NCI-H524 (cell line): ENCODE results near the gene UBALD1.
A peak's percentile ranks its signal among the peaks of the same experiment; 100 is the strongest.

Source experiments
- DNase-seq, 2 experiments: peaks; one replicate each; lab custom pipeline; 2025; lab: John Stamatoyannopoulos, UW

UBALD1 gene

GRCh38 chr16:4616047-4616811 lies 1.5 kb upstream of the UBALD1 start:
- peak; percentile 99 to 100 for DNase-seq

DNA sequence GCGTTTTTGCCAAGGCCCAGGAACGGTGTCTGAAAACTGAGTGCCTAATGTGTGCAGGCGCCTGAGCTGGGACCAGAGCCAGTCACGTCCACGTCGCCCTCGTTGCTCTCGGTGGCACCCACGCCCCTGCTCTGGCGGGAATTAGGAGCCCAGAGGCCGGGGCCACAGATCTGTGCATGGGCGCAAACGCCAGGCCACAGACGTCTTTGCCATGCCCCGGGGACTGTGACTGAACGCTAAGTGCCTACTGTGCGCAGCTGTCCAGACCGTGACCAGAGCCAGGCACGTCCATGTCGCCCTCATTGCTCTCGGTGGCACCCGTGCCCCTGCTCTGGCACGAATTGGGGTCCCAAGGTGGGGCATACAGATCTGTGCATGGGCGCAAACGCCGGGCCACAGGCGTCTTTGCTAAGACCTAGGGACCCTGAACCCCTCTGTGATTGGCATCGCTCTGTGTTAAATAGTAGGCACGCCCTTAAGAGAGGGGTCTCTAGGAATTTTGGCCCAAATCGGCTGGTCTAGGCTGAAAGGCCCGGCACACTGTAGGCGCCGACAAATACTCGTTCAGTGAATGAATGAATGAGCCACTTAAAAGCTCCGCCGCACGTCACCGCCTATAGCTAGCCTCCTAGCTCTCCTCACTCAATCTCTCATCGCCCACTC lies 827 bp upstream of the UBALD1 start:
- DNase-seq: no peak

- peak in 1 of 2 experiments; percentile 48 for DNase-seq
Observed at GRCh38 chr16:4613636-4614570, 785 bp downstream of the UBALD1 start.

DNA sequence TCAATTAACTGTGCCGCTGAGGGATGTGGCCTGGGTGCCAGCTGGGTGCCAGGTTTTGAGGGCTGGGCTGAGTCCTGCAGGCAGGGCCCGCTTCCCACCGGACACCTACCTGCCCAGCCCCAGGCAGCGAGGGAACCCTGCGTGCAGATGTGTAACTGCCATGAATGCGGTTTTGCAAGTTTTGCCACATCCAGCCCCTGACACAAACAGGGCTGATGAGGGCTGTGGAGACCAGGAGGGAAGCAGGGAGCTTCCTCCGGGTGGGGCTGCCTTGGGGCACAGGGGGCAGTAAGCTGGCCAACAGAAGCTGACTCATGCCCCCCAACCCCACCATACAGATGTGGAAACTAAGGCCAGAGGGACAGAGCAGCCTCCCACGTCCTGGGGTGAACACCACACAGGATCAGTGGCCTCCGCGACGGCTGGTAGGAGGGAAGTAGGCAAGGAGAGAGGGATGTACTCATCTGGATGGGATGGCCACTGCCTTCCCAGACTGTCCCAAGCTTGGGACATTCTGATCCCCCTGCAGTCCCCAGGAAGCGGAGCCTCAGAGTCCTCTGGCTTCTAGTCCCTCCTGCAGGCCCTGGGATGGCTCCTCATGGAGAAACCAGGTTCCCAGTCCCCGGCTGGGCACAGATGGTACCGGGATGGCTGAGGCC lies 1.6 kb downstream of the UBALD1 start:
- DNase-seq: no peak

DNA sequence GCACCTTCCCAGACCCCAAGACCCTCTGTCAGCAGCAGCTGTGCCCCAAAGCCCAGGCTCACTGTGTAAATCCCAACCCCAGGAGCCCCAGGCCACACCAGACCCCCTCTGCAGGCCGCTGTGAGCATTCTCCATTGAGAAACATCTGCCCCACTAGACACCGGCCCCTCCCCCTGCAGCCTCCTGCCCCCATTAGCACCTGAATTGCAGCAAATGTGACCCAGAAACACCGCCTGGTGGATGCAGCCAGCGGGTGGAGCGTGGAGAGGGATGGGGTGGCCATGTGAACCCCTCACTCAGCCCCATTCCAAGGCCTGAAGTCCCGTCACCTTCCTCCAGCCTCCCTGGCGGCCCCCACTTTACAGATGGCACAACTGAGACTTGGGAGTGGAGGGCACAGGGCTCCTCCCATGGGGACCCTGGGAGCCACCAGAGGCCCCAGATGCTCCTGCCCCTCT lies 2.2 kb downstream of the UBALD1 start:
- DNase-seq: no peak

- DNase-seq: no peak
Observed at GRCh38 chr16:4611337-4612021, 3.2 kb downstream of the UBALD1 start.

DNA sequence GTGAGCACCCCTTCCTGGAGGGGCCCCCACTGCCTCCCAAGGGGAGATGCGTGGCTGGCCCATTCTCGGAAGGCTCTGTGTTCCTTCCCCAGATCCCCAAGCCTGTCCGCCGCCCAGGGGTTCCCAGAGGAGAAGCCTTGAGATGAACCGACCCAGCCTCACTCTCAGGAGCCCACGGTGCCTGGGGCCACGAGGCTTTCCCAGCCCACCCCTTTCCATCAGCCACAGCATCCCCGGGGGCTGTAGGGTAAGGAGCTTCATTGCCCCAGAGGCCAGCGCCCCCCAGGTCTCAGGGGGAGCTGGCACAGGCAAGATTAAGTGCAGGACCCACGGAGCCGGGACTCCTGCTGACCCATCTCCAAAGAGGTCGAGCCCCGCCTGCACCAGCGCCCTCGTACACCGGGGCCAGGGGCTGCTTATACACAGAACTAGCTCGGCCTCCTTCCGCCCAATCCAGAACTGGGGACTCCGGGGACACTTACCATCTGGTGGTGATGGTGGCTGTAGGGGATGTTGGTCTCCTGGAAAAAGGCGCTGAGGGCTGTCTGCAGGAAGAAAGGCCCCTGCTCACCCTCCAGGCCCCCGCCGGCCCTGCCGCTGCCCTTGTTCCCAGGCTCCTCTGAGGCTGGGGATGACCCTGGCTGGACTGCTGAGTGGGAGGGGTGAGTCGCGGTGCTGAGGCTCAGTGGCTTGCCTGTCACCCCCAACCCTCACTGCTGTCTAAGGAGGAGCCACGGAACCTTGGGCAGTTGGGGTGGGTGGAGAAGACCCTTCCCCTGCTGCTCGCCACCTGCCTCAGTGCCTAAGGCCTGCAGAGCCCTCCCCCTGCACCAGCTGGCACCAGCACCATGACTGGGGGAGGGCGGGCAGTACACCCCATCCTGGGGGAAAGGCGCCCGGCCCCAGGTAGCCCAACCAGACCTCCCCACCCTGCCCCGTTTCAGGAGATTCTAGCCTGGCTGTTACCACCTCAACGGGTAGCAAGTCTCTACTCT lies 4.4 kb downstream of the UBALD1 start:
- no peak for DNase-seq

DNA sequence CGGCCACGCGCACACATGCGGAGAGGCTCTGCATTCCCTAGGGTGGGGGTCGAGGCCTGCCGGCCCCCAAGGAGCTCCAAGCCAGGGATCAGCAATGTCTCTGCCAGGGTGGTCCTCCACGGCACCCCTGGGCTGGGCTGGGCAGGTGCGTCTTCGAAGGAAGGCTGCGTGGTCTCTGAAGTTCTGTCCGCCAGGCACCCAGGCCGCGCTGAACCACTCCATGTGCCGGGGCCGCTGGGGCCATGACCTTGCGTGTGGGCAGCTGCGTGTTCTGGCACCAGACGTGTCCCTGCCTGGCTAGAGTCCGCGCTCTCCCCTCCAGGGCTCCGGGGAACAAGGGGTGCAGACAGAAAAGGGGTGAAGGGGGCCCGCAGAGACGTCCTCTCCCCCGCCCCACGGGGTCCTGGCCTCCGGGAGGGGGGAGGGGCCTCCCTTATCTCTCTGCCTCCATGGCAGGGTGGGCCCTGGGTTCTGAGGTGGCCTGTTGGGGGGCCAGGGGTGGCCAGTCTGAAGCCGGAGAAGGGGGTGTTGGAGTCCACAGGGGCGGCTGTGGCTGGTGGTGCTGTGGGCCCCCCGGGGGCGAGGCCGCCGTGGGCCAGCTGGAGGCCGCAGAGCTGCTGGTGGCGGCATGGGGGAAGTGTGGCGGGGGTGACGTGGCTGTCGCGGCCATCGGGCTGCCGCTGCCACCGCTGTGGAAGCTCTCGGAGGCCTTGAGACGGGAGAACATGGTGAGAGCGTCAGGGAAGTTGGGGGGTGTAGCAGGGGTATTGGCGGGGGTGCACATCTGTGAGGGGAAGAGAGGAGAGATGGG lies 5.3 kb downstream of the UBALD1 start:
- DNase-seq: no peak

DNA sequence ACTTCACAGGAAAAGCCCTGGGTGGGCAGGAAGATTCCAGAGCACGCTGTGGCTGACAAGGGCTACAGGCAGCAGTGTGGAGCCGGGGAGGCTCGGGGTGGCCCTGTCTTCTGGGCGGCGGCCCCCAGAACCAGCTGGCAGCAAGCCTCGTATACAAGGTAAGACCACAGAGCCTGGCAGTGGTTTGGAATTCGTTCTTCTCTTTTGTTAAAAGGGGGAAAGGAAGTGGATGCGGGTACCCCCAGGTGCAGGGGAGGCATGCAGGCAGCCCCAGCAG lies 6.0 kb downstream of the UBALD1 start:
- no peak for DNase-seq

DNA sequence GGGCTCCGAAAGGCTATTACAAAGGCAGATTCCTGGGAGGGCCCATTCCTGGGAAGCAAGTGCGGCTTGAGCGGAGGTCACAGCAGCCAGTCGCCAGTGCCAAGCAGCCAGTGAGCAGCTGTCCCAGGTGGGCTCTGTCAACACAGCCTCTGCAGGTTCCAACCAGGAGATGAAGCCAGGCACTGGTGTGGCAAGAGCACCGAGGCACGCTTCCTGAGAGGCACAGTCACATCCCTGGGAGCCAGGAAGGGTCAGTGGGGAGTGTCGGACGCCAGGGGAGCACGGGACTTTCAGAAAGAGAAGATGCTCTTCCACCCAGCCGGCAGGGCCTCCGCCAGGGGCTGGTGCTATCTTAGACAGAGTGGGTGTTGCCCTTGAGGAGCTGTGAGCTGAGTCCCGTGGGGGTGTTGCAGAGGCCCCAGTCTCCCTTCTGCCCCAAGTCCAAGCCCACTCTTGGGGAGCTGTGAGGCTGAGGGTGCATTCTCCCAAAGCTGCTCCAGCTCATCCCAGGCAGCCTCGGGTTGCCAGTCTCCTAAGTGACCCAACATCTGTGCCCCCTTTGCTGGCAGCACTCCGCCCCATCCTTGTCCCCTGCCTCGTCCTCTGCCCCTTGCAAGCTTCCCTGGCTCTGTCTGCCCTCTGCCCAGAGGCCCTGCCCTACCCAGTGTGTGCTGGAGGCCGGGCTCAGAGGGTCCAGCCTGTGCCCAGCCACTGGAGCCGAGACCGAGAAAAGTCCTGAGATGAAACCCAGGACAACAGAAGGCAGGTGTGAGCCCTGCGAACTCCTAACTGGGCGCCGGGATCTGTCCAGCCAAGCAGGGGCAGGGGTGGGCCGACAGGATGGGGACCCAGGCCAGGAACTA lies 6.6 kb downstream of the UBALD1 start:
- no peak for DNase-seq

DNA sequence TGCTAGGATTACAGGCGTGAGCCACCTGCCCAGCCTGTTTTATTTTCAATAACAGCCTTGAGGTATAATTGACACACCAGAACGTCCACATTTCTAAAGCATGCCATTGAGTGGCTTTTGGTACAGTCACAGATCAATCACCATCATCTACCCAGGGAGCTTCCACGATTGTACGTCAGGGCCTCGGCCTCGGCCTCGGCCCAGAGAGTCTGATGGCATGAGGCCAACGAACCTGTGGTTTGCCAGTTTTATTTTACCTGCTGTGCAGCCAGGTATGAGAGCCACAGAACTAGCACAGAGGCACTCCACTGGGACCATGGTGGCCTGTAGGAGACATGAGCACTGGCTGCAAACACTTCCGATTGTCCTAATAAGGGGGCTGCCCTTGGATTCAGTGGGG lies 8.3 kb downstream of the UBALD1 start:
- no peak for DNase-seq

DNA sequence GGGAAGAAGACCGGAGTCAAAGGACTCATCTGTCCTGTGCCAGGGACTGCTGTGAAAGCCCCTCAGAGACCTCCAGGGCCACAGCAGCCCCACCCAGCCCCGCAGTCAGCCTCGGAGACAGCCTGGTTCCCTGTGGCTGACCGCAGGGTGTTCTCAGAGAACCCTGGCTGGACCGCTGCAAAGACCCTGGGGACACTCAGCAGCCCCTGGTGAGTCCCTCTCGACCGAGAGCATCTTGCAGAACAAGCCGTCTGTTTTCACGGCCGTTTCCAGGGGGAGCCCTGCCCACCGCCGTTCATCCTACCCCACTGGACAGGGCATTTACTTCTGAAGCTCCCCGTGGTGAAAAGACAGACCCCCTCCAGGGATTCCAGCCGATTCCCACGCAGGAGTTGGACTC lies 10.3 kb downstream of the UBALD1 start:
- no peak for DNase-seq

DNA sequence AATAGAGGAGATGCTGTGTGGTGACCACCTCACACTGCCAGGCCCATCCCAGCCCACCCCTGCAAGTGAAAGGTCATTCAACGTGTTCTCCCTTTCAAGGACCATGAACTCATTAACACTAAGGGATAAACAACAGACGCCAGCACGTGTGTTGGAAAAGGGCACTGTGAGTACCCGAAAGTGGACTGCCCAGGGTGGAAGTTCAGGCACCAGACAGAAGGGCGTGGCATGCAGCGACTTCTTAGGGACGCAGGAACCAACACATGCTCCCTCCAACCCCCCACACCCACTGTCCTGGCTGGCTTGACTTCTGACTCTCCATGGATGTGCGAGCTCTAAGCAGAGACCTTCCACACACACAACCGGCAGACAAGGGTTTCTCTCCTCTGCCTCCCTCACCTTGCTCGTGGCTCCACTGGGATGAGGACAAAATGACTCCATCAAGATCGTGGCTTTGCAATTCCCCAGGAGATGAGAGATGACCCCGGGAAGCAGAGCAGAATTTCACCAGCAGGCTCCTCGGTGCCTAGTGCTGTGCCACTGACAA lies 11.0 kb downstream of the UBALD1 start:
- DNase-seq: no peak

- DNase-seq: no peak
Observed at GRCh38 chr16:4602331-4602730, 12.4 kb downstream of the UBALD1 start.

DNA sequence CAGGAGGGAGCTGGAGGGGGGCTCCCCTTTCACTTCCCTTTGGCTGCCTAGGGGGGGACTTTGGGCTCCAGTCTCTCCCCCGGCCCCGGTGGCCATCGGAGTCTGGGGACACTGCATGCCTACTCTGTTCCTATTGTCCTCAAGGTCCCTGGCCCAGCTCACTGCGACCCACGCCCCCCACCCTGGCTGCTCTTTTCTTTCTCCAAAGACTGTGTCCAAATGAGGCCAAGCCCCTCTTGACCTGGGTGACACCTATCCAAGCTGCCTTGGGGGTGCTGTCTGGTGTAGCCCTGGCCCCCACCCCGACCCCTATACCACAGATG lies 12.9 kb downstream of the UBALD1 start:
- DNase-seq: no peak

DNA sequence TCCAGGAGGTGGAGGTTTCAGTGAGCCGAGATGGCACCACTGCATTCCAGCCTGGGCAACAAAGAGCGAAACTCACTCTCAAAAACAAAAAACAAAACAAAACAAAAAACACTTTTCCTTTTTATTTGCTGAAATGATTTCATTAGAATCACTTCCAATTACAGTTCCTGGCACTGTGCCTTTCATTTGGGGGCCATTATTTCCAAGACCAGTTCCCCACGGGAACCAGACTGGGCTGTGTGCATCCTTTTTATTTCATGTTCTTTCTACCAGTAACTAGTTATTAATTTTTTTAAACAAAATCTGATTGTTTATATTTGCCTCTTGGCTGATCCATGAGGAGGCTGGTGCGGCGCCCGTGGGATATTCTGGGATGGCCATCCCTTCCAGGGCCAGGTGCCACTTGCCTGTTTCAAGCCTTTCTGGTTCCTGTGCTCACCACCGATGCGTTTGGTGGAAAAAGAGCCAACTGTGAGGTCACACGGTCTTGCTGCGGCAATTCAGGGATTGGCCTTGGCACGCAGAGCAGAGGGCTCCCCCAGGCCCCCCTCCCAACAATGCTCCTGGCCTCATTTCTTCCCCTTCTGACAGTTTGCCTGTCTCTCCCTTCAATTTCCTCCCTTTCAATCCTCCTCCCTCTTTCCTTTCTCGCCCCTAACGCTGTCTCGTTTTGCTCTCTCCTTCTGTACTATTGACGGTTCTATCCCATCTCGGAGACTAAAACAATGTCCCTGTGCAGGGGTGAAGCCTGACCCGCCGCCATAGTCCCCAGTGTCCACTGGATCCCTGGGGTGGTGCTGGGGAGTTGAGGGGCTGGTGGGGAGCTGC lies 13.4 kb downstream of the UBALD1 start:
- no peak for DNase-seq

- DNase-seq: no peak
Observed at GRCh38 chr16:4599545-4599944, 15.1 kb downstream of the UBALD1 start.

GRCh38 chr16:4599037-4599436 lies 15.7 kb downstream of the UBALD1 start:
- no peak for DNase-seq
